Urothelium cell line (cell line): ENCODE results near the gene ABLIM1.
A peak's percentile ranks its signal among the peaks of the same experiment; 100 is the strongest.

ENCODE experiments used
- DNase-seq: peaks from one replicate; pipeline ENCODE4 v3.0.0; 2011; ENCODE audit warnings: low spot score, mixed read lengths
- FAIRE-seq: peaks from 2 replicates; lab custom pipeline; 2011; peaks lifted over from hg19 to GRCh38; lab: Jason Lieb, UNC

ABLIM1 gene

GRCh38 chr10:114648368-114648767, 9.7 kb downstream of the ABLIM1 start:
- FAIRE-seq (peak; percentile 74), DNase-seq (peak; percentile 63)

GRCh38 chr10:114647545-114648138, 10.4 kb downstream of the ABLIM1 start:
- DNase-seq (peak; percentile 18), FAIRE-seq (no peak)

GRCh38 chr10:114646426-114646825, 11.6 kb downstream of the ABLIM1 start:
- FAIRE-seq, result no peak
- DNase-seq, result no peak

- FAIRE-seq (no peak), DNase-seq (no peak)
Observed at GRCh38 chr10:114645706-114646105, 12.4 kb downstream of the ABLIM1 start.

GRCh38 chr10:114643158-114643557, 14.9 kb downstream of the ABLIM1 start:
- FAIRE-seq, result no peak
- no peak for DNase-seq

- FAIRE-seq, result no peak
- DNase-seq, result no peak
Observed at GRCh38 chr10:114642729-114643128, 15.3 kb downstream of the ABLIM1 start.

GRCh38 chr10:114638821-114639625, 19.1 kb downstream of the ABLIM1 start:
- DNase-seq (peak; percentile 53), FAIRE-seq (peak; percentile 20)

GRCh38 chr10:114635797-114636550, 22.1 kb downstream of the ABLIM1 start:
- DNase-seq (no peak), FAIRE-seq (no peak)

GRCh38 chr10:114635101-114635500, 23.0 kb downstream of the ABLIM1 start:
- FAIRE-seq, result no peak
- DNase-seq, result no peak

- FAIRE-seq (no peak), DNase-seq (peak; percentile 75)
Observed at GRCh38 chr10:114634609-114634979, 23.5 kb downstream of the ABLIM1 start.

- FAIRE-seq (peak; percentile 58), DNase-seq (peak; percentile 81)
Observed at GRCh38 chr10:114632869-114633715, 25.0 kb downstream of the ABLIM1 start.

GRCh38 chr10:114631666-114632417, 26.2 kb downstream of the ABLIM1 start:
- FAIRE-seq, result no peak

GRCh38 chr10:114631090-114631665, 26.9 kb downstream of the ABLIM1 start:
- FAIRE-seq (no peak), DNase-seq (no peak)

More at GRCh38 chr10:114631666-114632417, 26.2 kb downstream of the ABLIM1 start:
- DNase-seq, result no peak

- DNase-seq, result no peak
- FAIRE-seq, result no peak
Observed at GRCh38 chr10:114629824-114630730, 28.0 kb downstream of the ABLIM1 start.

GRCh38 chr10:114629083-114629823, 28.8 kb downstream of the ABLIM1 start:
- DNase-seq, result no peak

GRCh38 chr10:114628106-114628505, 30.0 kb downstream of the ABLIM1 start:
- no peak for FAIRE-seq

More at GRCh38 chr10:114629083-114629823, 28.8 kb downstream of the ABLIM1 start:
- FAIRE-seq, result no peak

GRCh38 chr10:114626841-114627240, 31.2 kb downstream of the ABLIM1 start:
- DNase-seq (peak; percentile 43), FAIRE-seq (no peak)

More at GRCh38 chr10:114628106-114628505, 30.0 kb downstream of the ABLIM1 start:
- no peak for DNase-seq
